Mesothelial cell of epicardium (in vitro differentiated cells): ENCODE data around the gene CAPN12. TPM values are rescaled to one million over a fixed set of nuclear protein-coding genes. Genes with fewer than 3 reads are reported as not detected.

Experiments used
- DNase-seq, 2 experiments: peaks; one replicate each; pipeline ENCODE4 v3.0.0; 2021; ENCODE audit warnings: low spot score in 2 of 2; ENCODE audit not compliant: unreplicated experiment in 2 of 2
- H3K27ac Mint-ChIP-seq: 2 replicates; pipeline ENCODE4 v1.8.0; 2021; ENCODE audit warnings: mixed read lengths
- H3K27me3 Mint-ChIP-seq: 2 replicates; pipeline ENCODE4 v1.8.0; 2021; ENCODE audit warnings: low read depth, mixed read lengths
- H3K36me3 Mint-ChIP-seq: 2 replicates; pipeline ENCODE4 v1.8.0; 2021; ENCODE audit warnings: mixed read lengths
- H3K4me1 Mint-ChIP-seq: 2 replicates; pipeline ENCODE4 v1.8.0; 2021; ENCODE audit warnings: mixed read lengths
- H3K4me3 Mint-ChIP-seq: 2 replicates; pipeline ENCODE4 v1.8.0; 2021; ENCODE audit warnings: mild to moderate bottlenecking, moderate library complexity, mixed read lengths
- H3K9me3 Mint-ChIP-seq: 2 replicates; pipeline ENCODE4 v1.8.0; 2021; ENCODE audit warnings: mixed read lengths
- total RNA-seq: library from RNA; stranded (reverse); gene quantifications from 3 replicates; pipeline ENCODE4 v1.2.1, GENCODE V29; 2021
- TF ChIP-seq, protein P1 (sequence below): fragments of 200-600 bp; sonication (generic); IDR thresholded peaks from one replicate; pipeline ENCODE4 v1.5.0; 2021; ENCODE audit warnings: antibody characterized with exemption; ENCODE audit not compliant: unreplicated experiment

CAPN12 gene
- total RNA-seq, 1 donor from 2014 or later, result 6.7 TPM

GRCh38 chr19:38730731-38731589 lies 13.3 kb downstream of the CAPN12 start:
- Mint-ChIP-seq H3K4me1 (peaks cover 9% of the 10 kb centered on the region), H3K27ac (peak overlapping the region; percentile 59), H3K4me3 (no peak overlapping the region), H3K9me3 (no peaks in the 10 kb centered on the region), H3K36me3 (peaks cover 21% of the 10 kb centered on the region), H3K27me3 (peaks cover 1% of the 10 kb centered on the region)
- peak in 1 of 2 experiments; percentile 12 for DNase-seq
- TF ChIP-seq, protein P1, sequence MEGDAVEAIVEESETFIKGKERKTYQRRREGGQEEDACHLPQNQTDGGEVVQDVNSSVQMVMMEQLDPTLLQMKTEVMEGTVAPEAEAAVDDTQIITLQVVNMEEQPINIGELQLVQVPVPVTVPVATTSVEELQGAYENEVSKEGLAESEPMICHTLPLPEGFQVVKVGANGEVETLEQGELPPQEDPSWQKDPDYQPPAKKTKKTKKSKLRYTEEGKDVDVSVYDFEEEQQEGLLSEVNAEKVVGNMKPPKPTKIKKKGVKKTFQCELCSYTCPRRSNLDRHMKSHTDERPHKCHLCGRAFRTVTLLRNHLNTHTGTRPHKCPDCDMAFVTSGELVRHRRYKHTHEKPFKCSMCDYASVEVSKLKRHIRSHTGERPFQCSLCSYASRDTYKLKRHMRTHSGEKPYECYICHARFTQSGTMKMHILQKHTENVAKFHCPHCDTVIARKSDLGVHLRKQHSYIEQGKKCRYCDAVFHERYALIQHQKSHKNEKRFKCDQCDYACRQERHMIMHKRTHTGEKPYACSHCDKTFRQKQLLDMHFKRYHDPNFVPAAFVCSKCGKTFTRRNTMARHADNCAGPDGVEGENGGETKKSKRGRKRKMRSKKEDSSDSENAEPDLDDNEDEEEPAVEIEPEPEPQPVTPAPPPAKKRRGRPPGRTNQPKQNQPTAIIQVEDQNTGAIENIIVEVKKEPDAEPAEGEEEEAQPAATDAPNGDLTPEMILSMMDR, result no peak

DNA sequence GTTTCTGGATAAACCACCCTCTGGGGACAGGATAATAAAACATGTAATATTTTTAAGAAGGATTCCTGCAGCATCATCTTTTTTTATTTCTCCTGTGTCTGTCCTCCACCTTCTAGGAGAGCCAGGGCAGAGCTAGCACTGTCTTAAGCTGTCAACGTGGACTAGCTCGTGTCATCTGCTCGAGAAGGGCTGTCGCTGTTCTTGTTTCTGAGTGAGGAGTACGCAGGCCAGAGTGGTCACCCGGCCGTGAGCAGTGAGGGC lies 13.9 kb downstream of the CAPN12 start:
- H3K4me3 Mint-ChIP-seq, result no peak overlapping the region
- H3K4me1 Mint-ChIP-seq, result peaks cover 9% of the 10 kb centered on the region
- DNase-seq, result no peak
- H3K9me3 Mint-ChIP-seq, result no peaks in the 10 kb centered on the region
- H3K27me3 Mint-ChIP-seq, result peaks cover 1% of the 10 kb centered on the region
- TF ChIP-seq, protein P1, result no peak
- peaks cover 21% of the 10 kb centered on the region for H3K36me3 Mint-ChIP-seq
- H3K27ac Mint-ChIP-seq, result peak overlapping the region; percentile 59

GRCh38 chr19:38729653-38730469 lies 14.4 kb downstream of the CAPN12 start:
- H3K27me3 Mint-ChIP-seq, result no peaks in the 10 kb centered on the region
- DNase-seq, result peak; percentile 59 to 87
- TF ChIP-seq, protein P1, result peak; percentile 73
- H3K4me1 Mint-ChIP-seq, result peaks cover 9% of the 10 kb centered on the region
- no peaks in the 10 kb centered on the region for H3K9me3 Mint-ChIP-seq
- H3K36me3 Mint-ChIP-seq, result peaks cover 22% of the 10 kb centered on the region
- no peak overlapping the region for H3K4me3 Mint-ChIP-seq
- H3K27ac Mint-ChIP-seq, result peak overlapping the region; percentile 87

GRCh38 chr19:38728752-38729541 lies 15.3 kb downstream of the CAPN12 start:
- DNase-seq, result no peak
- peaks cover 24% of the 10 kb centered on the region for H3K36me3 Mint-ChIP-seq
- H3K4me3 Mint-ChIP-seq, result no peak overlapping the region
- no peaks in the 10 kb centered on the region for H3K27me3 Mint-ChIP-seq
- peaks cover 9% of the 10 kb centered on the region for H3K4me1 Mint-ChIP-seq
- H3K9me3 Mint-ChIP-seq, result no peaks in the 10 kb centered on the region
- TF ChIP-seq, protein P1, result no peak
- no peak overlapping the region for H3K27ac Mint-ChIP-seq

DNA sequence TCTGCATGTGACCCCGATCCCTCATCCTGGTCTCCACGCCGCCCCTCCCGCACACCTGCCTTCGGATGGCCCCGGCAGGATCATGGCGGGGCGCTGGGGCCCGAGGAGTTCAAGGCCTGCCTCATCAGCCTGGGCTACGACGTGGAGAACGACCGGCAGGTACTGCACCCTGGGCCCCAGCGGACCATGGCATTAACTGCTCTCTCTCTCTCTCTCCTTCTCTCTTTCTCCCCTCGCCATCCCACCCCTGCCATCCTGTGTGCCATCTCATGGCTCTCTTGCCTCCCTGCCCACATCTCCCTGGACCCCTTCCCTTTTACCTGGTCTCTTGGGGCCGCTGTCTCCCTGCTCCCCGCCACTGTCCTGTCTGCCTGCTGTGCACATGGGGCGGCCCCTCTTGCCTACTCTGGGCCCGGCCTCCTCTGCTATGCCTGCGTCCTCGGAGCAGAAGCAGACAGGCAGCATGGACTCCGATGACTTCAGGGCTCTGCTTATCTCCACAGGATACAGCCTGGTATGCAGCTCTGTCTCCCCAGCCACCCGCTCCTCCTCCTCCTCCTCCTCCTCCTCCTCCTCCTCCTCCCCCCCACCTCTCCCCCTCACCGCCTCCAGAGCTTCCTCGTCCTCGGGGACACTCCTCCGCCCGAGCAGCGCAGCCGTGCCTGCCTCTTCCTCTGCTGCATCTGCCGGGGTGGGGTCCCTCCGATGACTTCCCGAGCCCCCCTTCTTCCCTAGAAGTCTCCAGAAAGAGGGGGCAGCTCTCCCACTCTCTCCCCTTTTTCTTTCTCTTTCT lies 16.2 kb downstream of the CAPN12 start:
- Mint-ChIP-seq H3K9me3 (no peaks in the 10 kb centered on the region), H3K4me3 (no peak overlapping the region), H3K4me1 (peaks cover 9% of the 10 kb centered on the region), H3K27ac (peak overlapping the region; percentile 64), H3K36me3 (peaks cover 24% of the 10 kb centered on the region), H3K27me3 (no peaks in the 10 kb centered on the region)
- TF ChIP-seq, protein P1, result no peak
- no peak for DNase-seq
